OCI-LY3 (cell line): ENCODE data around the gene SLC5A11.

Experiments used
- H2AFZ ChIP-seq: fragments of 200-600, 300-600 bp; shearing (Covaris generic); 2 replicates; pipeline ENCODE4 v1.6.0; 2014; ENCODE audit warnings: antibody characterized with exemption, low read depth, low read length
- H3K27ac ChIP-seq: fragments of 200-600, 300-600 bp; sonication (generic); 2 replicates; pipeline ENCODE4 v1.5.1; 2014; ENCODE audit warnings: mild to moderate bottlenecking, low read length, moderate library complexity, mixed read lengths
- H3K27me3 ChIP-seq: fragments of 200-600, 300-600 bp; sonication (generic); 2 replicates; pipeline ENCODE4 v1.6.1; 2014; ENCODE audit warnings: low read depth, low read length, mixed read lengths
- H3K36me3 ChIP-seq: fragments of 200-600, 300-600 bp; sonication (generic); replicated peaks from 2 replicates; pipeline ENCODE3; 2014; ENCODE audit warnings: low read depth, low read length, mixed read lengths
- H3K4me1 ChIP-seq: fragments of 300-600, 200-600 bp; sonication (generic); 2 replicates; pipeline ENCODE4 v1.6.1; 2014; ENCODE audit warnings: low read length, mixed read lengths
- H3K4me2 ChIP-seq: fragments of 200-600, 300-600 bp; sonication (generic); 2 replicates; pipeline ENCODE4 v1.6.1; 2014; ENCODE audit warnings: low read length, mixed read lengths
- H3K4me3 ChIP-seq: fragments of 300-600, 200-600 bp; sonication (generic); 2 replicates; pipeline ENCODE4 v1.5.1; 2014; ENCODE audit warnings: antibody characterized with exemption, mild to moderate bottlenecking, low read length, moderate library complexity
- H3K79me2 ChIP-seq: fragments of 300-600, 200-600 bp; shearing (Covaris generic); 2 replicates; pipeline ENCODE4 v1.6.1; 2014; ENCODE audit warnings: mild to moderate bottlenecking, low read length, mixed read lengths
- H3K9ac ChIP-seq: fragments of 300-600, 200-600 bp; shearing (Covaris generic); 2 replicates; pipeline ENCODE4 v1.6.0; 2014; ENCODE audit warnings: mild to moderate bottlenecking, low read length, moderate library complexity
- H3K9me3 ChIP-seq: fragments of 200-600, 300-600 bp; shearing (Covaris generic); 2 replicates; pipeline ENCODE4 v1.6.1; 2014; ENCODE audit warnings: low read length, mixed read lengths; ENCODE audit not compliant: insufficient read depth
- H4K20me1 ChIP-seq: fragments of 200-600, 300-600 bp; sonication (generic); 2 replicates; pipeline ENCODE4 v1.6.1; 2016; ENCODE audit warnings: low read length, mixed read lengths; ENCODE audit not compliant: insufficient read depth
- EZH2phosphoT487 ChIP-seq: fragments of 200-600 bp; shearing (Covaris generic); IDR thresholded peaks from 2 replicates; pipeline ENCODE4 v1.6.1; 2018; ENCODE audit warnings: antibody characterized with exemption, mixed run types, low read depth
- TF ChIP-seq, protein P1 (sequence below): fragments of 200-600, 300-600 bp; sonication (generic); IDR thresholded peaks from 2 replicates; pipeline ENCODE4 v1.5.1; 2014; ENCODE audit warnings: antibody characterized with exemption, low read length, low read depth

Gene SLC5A11

GRCh38 chr16:24845726-24846547 lies at the start of gene SLC5A11:
Gene SLC5A11 (plus strand): TSS chr16:24845963. CDS start chr16:24858644, 12,681 bp downstream.
- Histone ChIP-seq H3K27me3 (no peaks in the 10 kb centered on the region), H3K27ac (no peak within 1 kb of the TSS), H4K20me1 (no peaks in the 10 kb centered on the region), H3K36me3 (no peaks in the 10 kb centered on the region), H3K79me2 (no peaks in the 10 kb centered on the region), H3K4me1 (no peaks in the 10 kb centered on the region), H3K9me3 (no peaks in the 10 kb centered on the region), H3K4me2 (no peak within 1 kb of the TSS), H3K9ac (no peak within 1 kb of the TSS), H3K4me3 (no peak within 1 kb of the TSS), H2AFZ (no peak within 1 kb of the TSS)
- TF ChIP-seq, protein P1, sequence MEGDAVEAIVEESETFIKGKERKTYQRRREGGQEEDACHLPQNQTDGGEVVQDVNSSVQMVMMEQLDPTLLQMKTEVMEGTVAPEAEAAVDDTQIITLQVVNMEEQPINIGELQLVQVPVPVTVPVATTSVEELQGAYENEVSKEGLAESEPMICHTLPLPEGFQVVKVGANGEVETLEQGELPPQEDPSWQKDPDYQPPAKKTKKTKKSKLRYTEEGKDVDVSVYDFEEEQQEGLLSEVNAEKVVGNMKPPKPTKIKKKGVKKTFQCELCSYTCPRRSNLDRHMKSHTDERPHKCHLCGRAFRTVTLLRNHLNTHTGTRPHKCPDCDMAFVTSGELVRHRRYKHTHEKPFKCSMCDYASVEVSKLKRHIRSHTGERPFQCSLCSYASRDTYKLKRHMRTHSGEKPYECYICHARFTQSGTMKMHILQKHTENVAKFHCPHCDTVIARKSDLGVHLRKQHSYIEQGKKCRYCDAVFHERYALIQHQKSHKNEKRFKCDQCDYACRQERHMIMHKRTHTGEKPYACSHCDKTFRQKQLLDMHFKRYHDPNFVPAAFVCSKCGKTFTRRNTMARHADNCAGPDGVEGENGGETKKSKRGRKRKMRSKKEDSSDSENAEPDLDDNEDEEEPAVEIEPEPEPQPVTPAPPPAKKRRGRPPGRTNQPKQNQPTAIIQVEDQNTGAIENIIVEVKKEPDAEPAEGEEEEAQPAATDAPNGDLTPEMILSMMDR, result no peak
- TF ChIP-seq EZH2phosphoT487, result no peak

- Histone ChIP-seq H3K36me3 (peaks cover 71% of the 10 kb centered on the region), H3K27me3 (no peaks in the 10 kb centered on the region), H3K9ac (no peak overlapping the region), H3K4me2 (no peak overlapping the region), H3K79me2 (no peaks in the 10 kb centered on the region), H4K20me1 (0 out of 2 replicates have a peak, but pooled peaks cover 7% of the 10 kb centered on the region), H3K9me3 (no peaks in the 10 kb centered on the region), H2AFZ (no peak overlapping the region), H3K27ac (no peak overlapping the region), H3K4me1 (no peaks in the 10 kb centered on the region), H3K4me3 (no peak overlapping the region)
- TF ChIP-seq EZH2phosphoT487, result no peak
- TF ChIP-seq, protein P1, result peak; percentile 43
Observed at GRCh38 chr16:24800586-24800985, 45.2 kb upstream of the SLC5A11 start.

DNA sequence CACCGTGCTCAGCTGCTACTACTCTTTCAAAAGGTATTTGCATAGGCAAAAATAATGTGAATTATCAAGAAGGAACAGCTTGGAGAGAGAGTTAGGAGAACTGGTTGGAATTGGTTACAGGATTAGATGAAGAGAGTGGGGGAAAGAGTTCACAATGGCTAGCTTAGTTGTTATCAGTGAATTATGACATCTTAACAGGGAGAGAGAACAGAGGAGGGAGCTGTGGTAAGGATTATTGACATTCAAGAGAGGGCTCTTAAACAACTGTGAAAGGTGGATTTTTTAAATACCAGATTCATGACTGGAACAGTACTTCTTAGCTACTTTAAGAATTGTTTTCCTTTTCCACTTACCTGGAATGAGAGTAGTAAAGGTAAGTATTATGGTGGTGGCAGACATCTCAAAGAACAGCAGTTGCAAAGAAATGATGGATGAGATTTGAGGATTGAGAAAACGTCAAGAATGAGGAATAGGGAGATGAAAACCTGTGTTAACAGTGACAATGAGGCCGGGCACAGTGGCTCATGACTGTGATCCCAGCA lies 43.9 kb upstream of the SLC5A11 start:
- Histone ChIP-seq H3K4me2 (no peak overlapping the region), H3K27me3 (no peaks in the 10 kb centered on the region), H4K20me1 (0 out of 2 replicates have a peak, but pooled peaks cover 7% of the 10 kb centered on the region), H3K79me2 (no peaks in the 10 kb centered on the region), H2AFZ (no peak overlapping the region), H3K4me1 (no peaks in the 10 kb centered on the region), H3K36me3 (peaks cover 71% of the 10 kb centered on the region), H3K4me3 (no peak overlapping the region), H3K9ac (no peak overlapping the region), H3K9me3 (no peaks in the 10 kb centered on the region), H3K27ac (no peak overlapping the region)
- no peak for TF ChIP-seq EZH2phosphoT487
- TF ChIP-seq, protein P1, result no peak

DNA sequence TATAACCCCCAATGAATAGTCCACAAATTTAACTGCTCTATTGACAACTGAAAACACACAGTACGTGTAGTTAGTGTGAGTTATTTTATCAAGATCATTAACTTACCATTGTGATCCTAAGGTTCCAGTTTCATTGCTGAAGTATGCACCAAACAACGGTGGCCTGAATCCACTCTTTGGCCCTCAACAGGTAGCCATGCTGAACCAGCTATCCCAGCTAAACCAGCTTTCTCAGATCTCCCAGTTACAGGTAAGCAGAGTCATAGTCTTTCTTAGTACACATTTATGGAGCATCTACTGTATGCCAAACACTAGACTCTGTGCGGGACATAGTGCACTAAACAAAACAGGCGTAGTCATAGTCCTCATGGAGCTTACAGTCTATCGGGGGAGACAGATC lies 40.3 kb upstream of the SLC5A11 start:
- no peaks in the 10 kb centered on the region for H3K4me1 ChIP-seq
- no peaks in the 10 kb centered on the region for H4K20me1 ChIP-seq
- TF ChIP-seq, protein P1, result no peak
- TF ChIP-seq EZH2phosphoT487, result no peak
- no peaks in the 10 kb centered on the region for H3K9me3 ChIP-seq
- H3K79me2 ChIP-seq, result no peaks in the 10 kb centered on the region
- H3K27ac ChIP-seq, result no peak overlapping the region
- H2AFZ ChIP-seq, result no peak overlapping the region
- H3K27me3 ChIP-seq, result no peaks in the 10 kb centered on the region
- H3K4me3 ChIP-seq, result no peak overlapping the region
- H3K4me2 ChIP-seq, result no peak overlapping the region
- H3K9ac ChIP-seq, result no peak overlapping the region
- H3K36me3 ChIP-seq, result peaks cover 59% of the 10 kb centered on the region
